ENCODE measurements around the gene HAL. TPM values are rescaled to one million over a fixed set of nuclear protein-coding genes. Genes with fewer than 3 reads are reported as not detected.
"Not testable (repeated sequence)": the region's sequence is repeated elsewhere in the genome, so short reads cannot be mapped to it uniquely, and the experiment has no call there.

Gene HAL
- total RNA-seq, 1 experiment from 2014 or later: 0.27 TPM

DNA sequence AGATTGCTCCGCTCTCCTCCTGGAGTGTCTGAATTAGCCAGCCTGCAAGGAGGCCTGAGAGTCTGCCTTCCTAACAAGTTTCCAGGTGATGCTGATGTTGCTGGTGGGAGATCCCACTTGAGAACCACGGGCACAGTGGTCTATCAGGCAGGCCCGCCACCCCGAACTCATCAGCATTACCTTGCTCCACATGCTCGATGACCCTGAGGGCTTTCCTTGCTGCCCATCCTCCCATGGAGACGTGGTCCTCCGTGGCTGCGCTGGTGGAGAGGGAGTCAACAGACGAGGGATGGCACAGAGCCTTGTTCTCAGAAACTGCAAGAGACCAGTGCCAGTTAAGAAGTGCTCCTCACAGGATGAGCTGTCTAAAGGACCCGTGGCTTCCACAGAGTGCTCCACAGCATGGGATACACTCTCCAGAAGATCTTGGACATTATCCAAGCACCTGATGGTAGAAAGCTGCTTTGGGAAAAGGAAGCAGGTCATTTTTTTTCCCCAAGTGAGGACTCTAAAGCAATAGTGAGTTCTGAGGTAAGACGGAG lies 18.3 kb downstream of the HAL start:
- no peak for DNase-seq (ENCODE audit: low spot score)

DNA sequence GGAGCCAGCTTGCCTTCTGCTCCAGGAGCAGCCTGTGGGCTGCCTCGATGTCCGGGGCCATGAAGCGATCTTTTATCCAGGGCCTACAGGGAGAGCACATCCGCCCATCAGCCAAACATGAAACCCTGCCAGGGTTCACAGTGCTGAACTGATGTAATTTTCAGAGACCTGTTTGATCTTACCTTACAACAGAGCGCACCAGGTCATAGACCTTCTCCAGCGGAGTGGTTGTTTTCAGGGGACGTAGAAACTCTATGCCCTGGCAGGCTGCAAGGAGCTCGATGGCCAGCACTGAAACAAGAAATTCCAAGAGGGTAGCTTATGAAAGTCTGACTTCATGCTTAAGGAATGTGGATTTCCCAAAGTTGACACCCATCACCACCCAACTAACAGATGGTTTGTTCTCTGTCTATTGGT lies 19.7 kb downstream of the HAL start:
- DNase-seq (ENCODE audit: low spot score): no peak

DNA sequence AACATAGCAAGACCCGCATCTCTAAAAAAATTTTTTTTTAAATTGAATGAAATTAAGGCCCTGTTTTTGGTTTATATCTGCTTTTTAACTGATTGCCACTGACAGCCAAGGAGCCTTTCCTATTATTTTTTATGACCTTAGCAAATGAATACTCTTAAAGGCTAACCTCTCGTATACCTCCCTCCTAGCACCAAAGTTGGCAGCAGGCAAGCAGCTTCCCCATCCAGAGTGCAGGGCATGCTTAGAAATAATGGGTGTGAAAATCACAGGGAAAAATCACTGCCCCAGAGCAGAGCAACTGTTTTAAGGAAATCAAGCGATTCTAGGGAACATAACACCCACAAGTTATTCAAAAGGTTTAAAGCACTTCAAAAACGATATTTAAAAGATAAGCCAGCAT lies 20.7 kb downstream of the HAL start:
- DNase-seq (ENCODE audit: low spot score): no peak

DNA sequence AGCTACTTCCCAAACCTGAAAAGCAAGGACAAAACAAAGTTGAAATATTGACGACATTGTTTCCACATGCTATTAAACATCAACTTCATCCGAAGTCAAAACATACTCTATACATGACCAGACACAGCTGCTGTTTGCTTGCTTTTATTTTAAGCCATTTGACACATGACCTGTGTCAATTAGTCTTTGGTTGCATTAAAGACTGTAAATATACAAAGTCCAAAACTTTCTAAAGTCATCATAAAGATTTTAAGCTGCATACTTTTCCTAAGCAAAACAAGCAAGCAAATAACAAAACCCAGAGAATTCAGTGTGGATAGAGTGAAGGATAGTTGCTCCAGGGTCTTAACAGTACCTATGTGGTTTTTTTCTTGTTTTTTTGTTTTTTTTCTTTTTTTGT lies 21.8 kb downstream of the HAL start:
- no peak for DNase-seq (ENCODE audit: low spot score)

DNA sequence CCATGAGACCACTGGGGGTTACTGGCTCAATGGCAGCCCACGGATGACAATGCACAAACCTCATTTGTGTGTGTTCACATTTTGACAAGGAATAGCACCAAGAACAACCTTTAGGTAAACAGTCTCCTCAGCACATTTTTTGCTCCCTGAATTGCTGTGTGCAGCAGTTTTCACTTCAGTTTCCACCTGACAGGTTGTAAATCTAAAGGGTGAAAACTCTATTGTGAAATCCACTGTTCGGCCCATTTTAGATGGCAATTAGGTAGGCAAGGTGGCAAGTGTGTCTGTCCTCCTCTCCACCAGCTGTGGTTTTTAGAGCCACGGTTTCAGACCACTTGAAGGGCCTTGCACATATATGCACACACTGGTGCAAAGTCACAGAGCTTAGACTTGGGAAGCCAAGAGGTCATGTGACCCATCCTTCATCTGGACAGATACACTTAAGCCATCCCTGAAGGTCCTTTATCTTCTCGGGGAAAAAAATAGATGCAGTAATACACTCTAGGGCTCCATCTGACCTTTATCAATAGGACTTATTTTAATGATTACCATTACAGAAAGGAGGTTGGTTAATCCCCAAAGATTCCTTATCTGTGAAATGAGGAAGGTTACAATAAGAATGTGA lies 23.2 kb downstream of the HAL start:
- DNase-seq (ENCODE audit: low spot score): no peak

DNA sequence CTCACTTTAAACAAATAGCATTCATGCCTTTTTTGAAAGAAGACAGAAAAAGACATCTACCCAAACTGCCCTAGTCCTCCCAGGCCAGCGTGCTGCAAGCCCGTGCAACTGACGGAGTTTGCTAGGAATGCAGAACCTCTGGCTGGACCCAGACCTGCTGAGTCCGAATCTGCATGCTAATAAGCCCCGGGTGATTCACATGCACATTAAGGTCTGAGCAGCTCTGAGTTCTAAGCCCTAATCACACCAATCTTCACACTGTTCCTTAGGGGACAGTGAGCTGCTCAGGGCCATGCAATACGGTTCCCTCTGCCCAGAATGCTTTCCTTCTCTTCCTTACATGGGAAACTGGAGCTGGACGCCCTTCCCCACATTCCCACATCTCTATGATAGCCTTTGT lies 25.2 kb downstream of the HAL start:
- no peak for DNase-seq (ENCODE audit: low spot score)

DNA sequence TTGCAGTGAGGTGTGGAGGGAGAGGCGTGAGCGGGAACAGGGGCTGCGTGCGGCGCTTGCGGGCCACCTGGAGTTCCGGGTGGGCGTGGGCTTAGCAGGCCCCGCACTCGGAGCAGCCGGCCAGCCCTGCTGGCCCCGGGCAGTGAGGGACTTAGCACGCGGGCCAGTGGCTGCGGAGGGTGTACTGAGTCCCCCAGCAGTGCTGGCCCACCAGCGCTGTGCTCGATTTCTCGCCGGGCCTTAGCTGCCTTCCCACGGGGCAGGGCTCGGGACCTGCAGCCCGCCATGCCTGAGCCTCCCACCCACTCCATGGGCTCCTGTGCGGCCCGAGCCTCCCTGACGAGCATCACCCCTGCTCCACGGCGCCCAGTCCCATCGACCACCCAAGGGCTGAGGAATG lies 27.0 kb downstream of the HAL start:
- not testable (repeated sequence) for DNase-seq (ENCODE audit: low spot score)

DNA sequence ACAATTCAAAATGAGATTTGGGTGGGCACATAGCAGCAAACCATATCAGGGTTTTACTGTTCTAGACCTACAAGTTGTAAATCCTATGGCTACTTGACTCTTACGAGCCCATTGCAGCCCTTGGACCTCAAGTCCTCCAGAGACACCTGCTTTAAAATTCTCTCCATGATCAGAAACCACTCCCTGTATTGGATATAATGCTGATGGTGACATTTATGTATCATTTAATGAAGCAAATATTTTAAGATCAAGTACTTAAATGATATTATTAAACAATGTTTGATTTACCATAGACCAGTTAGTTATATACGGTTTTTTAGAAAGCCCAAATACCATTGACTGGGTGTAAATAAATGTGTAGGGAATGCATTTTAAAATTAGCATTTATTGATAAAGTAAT lies 28.8 kb downstream of the HAL start:
- DNase-seq (ENCODE audit: low spot score): no peak

DNA sequence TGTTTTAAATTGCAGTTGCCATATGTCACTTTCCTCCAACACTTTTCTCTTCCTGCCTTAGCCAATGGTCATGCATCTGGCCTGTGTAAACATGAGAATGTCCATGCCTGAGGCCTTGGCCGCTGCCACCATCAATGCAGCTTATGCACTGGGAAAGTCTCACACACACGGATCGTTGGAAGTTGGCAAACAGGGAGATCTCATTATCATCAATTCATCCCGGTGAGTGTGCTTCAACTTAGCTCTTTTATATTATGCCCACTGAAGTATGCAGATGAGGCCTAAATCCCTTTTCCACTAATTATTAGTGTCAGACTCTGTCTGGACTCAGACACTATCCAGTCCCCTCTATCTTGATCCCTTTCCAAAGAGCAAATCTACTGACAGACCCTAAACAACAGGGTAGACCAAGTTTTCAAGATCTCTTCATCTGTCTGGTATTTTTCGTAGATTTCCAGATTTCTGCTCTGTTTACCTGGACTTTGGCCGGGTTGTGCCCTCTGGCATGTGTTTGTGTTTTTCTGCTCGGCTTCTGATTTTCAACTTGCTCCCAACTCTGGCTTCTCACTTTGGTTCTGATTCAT lies 29.8 kb downstream of the HAL start:
- no peak for DNase-seq (ENCODE audit: low spot score)

DNA sequence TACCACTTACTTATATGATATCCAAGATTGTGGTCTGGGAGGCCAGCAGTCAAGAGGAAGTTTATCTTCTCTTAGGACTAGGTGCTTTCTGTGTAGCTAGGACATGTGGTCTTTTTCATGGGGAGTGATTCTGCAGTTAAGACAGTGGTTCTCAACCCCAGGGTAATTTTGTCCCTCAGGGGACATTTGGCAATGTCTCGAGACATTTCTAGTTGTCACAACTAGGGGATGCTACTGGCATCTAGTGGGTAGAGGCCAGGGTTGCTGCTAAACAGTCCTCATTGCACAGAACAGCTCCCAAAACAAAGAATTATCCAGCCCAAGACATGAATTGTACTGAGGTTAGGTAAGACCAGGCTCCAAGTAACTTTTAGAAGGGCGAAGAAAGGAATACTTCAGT lies 33.0 kb downstream of the HAL start:
- no peak for DNase-seq (ENCODE audit: low spot score)

DNA sequence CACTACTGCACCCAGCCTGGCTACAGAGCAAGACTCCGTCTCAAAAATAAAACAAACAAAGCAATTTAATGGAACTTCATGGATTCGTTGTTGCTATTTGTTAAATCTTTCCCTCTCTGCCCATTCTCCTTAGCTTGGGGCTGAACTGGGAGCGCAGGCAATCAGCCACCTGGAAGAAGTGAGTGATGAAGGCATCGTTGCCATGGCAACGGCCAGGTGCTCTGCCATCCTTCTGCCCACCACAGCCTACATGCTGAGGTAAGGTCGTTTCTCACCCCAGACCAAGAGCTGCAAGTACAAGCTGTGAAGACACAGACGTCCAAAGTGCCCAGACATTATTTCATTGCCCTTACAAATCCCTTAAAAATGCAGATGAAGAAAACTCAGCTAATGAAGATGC lies 33.9 kb downstream of the HAL start:
- DNase-seq (ENCODE audit: low spot score): no peak

DNA sequence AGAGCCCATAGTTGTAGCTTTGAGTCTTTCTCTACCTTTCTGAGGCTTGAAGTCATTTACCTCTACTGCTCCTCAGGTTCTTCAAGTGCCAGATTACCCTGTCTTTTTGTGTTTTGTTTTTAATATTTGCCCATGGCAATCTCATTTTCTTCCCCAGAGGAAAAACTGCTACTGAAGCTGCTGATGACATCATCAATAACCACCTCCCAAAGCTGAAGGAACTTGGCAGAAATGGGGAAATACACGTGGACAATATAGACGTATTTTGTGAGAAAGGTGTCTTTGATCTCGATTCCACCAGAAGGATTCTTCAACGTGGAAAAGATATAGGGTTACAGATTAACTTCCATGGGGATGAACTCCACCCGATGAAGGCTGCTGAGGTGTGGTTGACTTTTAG lies 35.9 kb downstream of the HAL start:
- DNase-seq (ENCODE audit: low spot score): no peak

DNA sequence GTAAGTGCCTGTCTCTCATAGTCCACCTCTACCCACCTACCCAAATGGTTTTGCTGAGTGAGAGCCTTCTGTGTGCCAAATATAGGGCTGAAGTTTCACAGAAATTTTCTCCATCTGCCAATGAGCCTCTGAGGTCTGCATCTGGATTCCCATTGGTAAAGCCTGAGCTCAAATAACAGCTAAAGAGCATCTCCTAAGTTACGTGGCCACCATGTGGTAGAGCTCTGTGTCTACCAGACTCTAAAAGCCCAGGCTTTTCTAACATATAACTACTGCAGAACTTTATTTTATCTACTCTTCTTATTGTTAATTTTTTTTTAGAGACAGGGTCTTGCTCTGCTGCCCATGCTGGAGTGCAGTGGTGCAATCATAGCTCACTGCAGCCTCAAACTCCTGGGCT lies 37.0 kb downstream of the HAL start:
- peak; percentile 19 for DNase-seq (ENCODE audit: low spot score)

DNA sequence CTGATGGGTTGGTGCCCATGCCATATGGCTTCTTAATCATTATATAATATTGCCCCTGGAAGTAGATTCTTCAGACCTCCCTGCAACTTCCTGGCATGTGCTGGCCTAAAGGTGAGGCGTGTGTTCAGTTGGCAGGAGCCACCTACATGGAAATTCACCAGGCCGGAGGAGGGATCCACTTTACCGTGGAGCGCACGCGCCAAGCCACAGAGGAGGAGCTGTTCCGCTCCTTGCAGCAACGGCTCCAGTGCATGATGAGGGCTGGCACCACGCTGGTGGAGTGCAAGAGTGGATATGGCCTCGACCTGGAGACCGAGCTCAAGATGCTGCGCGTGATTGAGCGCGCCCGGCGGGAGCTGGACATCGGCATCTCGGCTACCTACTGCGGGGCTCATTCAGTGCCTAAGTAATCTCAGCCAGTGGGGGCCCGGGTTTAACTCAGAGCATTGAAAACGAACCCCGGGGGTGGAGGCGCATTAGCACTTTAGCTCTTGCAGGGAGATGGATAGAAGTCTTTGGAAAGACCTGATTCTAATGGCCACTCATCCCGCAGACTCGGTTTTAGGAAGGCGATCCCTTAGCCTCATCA lies 39.5 kb downstream of the HAL start:
- no peak for DNase-seq (ENCODE audit: low spot score)

DNA sequence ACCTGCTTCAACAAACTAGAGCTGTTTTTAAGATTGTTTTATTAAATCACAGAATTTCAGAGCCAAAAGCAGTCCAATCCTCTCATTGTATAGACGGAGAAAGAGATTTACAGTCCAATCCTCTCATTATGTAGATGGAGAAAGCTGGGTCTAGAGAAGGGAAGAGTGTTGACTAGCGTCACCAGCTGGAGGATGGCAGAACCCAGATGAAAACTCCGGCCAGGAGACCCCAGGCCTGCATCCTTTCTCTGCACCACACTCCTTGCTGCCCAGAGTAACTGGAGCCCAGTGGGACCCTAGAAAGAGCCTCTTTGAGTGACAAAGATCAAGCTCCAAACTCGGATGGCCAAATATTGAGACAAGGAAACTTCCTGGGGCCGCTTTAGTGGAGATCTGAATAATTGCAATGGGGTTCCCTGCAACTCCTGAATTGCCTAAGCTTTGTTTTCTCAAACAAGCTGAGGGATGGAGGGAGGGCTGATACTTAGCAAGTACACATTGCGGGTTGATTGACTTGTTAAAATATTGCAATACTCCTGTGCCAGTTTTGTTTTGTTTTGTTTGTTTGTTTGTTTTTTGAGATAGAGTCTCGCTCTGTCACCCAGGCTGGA lies 40.5 kb downstream of the HAL start:
- no peak for DNase-seq (ENCODE audit: low spot score)

DNA sequence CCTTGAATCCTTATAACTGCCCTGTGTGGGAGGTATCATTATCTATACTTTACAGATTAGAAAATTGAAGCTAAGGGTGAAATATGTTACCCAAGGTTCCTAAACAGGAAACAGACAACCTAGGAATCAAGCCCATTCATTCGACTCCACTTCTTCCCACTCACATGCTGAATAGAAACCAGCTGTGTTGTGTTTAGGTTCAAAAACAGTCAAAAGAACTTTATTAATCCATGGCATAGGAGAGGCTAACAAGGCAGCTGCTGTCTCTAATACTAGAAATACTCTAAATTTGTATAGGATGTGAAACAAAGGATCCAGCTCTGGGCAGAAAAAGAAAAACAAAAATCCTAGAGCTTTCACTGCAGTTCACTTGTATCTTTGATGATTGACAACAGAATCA lies 43.1 kb downstream of the HAL start:
- no peak for DNase-seq (ENCODE audit: low spot score)

DNA sequence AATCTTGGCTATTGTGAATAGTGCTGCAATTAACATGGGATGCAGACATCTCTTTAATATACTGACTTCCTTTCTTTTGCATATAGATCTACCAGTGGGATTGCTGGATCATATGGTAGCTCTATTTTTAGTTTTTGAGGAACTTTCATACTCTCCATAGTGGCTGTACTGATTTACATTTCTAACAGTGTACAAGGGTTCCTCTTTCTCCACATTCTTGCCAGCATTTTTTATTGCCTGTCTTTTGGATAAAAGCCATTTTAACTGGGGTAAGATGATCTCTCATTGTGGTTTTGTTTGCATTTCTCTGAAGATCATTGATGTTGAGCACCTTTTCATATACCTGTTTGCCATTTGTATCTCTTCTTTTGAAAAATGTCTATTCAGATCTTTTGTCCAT lies 44.6 kb downstream of the HAL start:
- no peak for DNase-seq (ENCODE audit: low spot score)

DNA sequence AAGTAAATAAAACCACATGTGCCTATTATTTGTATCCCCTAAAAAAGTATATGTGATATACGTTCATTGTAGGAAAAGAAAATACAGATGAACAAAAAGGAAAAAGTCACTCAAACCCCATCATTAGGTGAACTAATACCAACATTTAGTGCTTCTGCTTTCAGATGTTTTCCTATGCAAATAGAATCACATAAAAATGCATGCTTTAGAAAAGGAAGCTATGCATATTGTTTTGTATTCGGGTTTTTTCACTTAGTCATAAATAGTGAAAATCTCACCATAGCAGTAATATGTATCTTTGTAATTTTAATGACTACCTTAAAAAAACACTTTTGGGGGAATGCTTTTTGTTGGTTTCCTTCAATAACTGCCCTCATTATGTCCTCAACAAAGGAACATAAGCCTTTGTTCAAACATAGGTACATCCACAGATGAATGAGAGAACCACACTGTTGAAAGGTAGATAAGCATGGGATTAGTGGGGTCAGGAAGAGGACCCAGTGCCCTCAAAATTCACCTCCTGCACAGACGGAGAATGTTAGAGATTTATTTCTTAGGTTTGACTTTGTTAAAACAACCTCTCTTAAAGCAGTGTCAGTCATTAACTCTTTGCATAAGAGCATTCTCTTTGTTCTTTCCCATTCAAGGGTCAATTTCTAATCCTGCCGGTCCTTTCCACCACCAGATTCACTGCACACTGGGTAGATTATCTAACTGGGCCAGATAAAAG lies 46.5 kb downstream of the HAL start:
- DNase-seq (ENCODE audit: low spot score): no peak

DNA sequence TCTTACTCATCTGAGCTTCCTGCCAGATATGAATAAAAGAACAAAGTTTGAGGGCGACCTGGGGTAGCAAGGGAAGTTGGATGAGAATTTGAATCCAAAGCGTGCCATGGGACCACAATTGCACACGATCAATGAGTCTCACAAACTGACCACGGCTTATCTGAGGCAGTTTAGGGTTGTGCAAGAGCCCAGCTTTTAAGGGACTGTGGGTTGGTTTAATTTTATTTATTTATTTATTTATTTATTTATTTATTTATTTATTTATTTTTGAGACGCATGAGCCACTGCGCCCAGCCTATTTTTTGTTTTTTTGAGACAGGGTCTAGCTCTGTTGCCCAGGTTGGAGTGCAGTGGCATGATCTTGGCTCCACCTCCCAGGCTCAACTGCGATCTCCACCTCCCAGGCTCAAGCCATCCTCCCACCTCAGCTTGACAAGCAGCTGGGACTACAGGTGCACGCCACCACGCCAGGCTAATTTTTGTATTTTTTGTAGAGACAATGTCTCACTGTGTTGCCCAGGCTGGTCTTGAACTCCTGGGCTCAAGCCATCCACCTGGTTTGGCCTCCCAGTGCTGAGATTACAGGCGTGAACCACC lies 51.9 kb downstream of the HAL start:
- DNase-seq (ENCODE audit: low spot score): no peak

DNA sequence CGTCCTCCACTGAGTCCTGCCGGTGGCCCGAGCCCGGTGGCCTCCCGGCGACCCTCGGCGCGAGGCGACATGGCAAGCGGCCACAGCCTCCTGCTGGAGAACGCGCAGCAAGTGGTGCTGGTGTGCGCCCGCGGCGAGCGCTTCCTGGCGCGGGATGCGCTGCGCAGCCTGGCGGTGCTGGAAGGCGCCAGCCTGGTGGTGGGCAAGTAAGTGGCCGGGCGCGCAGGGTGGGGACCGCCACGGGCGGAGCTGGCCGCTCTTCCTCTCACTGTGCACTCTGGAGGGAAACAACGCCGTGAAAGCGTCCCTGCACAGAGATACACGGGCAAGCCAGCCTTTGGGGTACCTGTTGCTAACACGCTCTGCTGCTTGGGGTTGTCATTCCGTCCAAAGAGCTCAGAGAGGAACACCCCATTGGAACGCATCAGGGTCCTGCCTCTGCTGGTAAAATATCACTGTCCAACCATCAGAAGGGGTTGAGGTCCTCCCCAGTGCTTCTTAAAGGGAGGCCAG lies 52.8 kb downstream of the HAL start, which contains the start of gene AMDHD1:
Gene AMDHD1 (plus strand): TSS at position 2 of the 513 bp plus-strand sequence. CDS start 68 bp downstream, at position 70.
- peak; percentile 48 for DNase-seq (ENCODE audit: low spot score)

DNA sequence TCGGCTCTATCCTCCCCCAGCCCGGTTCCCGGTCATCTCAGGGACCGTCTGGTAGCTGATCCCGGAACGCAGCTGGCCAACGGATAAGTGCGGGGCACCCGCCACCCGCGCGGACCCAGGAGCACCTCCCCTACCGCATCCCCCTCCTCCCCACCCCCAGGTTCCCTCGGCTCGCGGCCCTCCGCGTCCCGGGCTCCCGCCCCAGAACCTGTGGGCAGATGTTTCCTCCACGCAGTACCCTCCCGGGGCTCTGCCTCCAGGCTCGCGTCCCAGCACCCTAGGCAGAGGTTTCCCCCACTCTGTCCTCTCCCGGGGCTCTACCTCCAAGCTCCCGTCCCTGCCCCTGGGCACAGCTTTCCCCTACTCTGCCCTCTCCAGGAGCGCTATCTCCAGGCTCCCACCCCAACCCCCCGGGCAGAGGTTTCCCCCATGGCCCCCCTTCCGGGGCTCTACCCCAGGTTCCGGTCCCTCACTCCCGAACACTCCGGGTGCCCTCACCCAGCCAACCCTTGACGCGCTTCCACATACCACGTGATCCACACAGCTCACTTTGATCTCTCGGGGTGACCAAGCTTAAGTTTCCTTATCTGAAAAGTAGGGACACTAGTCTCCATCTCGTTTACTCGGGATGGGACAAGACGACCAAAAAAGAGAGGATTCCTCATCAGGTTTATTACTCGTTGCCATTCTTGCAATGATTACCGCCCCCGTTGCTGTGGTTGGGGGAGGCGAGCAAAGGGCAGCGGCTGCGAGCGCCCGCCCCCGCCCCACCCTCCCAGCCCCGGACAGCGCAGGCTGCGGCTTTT lies 53.4 kb downstream of the HAL start, which contains the start of gene CCDC38:
Gene CCDC38 (minus strand): TSS at position 91 of the 806 bp plus-strand sequence. CDS start 6,105 bp downstream, outside the sequence.
- DNase-seq (ENCODE audit: low spot score): peak; percentile 85
